Endothelial cell (in vitro differentiated cells): ENCODE data around the gene BRF1. TPM values are rescaled to one million over a fixed set of nuclear protein-coding genes. Genes with fewer than 3 reads are reported as not detected.
A peak's percentile ranks its signal among the peaks of the same experiment; 100 is the strongest.

ENCODE experiments used
- DNase-seq: peaks from one replicate; pipeline ENCODE4 v3.0.0; 2021; ENCODE audit warnings: low spot score
- H3K27ac Mint-ChIP-seq: one replicate; pipeline ENCODE4 v1.8.0; 2021; ENCODE audit warnings: mixed read lengths, inconsistent platforms; ENCODE audit not compliant: unreplicated experiment
- H3K27me3 Mint-ChIP-seq: one replicate; pipeline ENCODE4 v1.8.0; 2021; ENCODE audit warnings: mild to moderate bottlenecking, moderate library complexity, mixed read lengths, inconsistent platforms; ENCODE audit not compliant: unreplicated experiment
- H3K36me3 Mint-ChIP-seq: one replicate; pipeline ENCODE4 v1.8.0; 2021; ENCODE audit warnings: mild to moderate bottlenecking, low read depth, mixed read lengths, inconsistent platforms; ENCODE audit not compliant: unreplicated experiment
- H3K4me1 Mint-ChIP-seq: one replicate; pipeline ENCODE4 v1.8.0; 2021; ENCODE audit warnings: mild to moderate bottlenecking, mixed read lengths, inconsistent platforms; ENCODE audit not compliant: unreplicated experiment
- H3K4me3 Mint-ChIP-seq: one replicate; pipeline ENCODE4 v1.8.0; 2021; ENCODE audit warnings: mild to moderate bottlenecking, mixed read lengths, inconsistent platforms; ENCODE audit not compliant: unreplicated experiment
- H3K9me3 Mint-ChIP-seq: one replicate; pipeline ENCODE4 v1.8.0; 2021; ENCODE audit warnings: mixed read lengths, inconsistent platforms; ENCODE audit not compliant: unreplicated experiment
- CTCF ChIP-seq: fragments of 200-600 bp; sonication (generic); IDR thresholded peaks from one replicate; pipeline ENCODE4 v1.5.0; 2021; ENCODE audit warnings: antibody characterized with exemption; ENCODE audit not compliant: unreplicated experiment
- total RNA-seq: library from RNA; stranded (reverse); fragmentation: NEBNext Ultra II Directional; extraction: Animal tissue kit (Norgen Biotek cat#: 25700); gene quantifications from one replicate; pipeline ENCODE4 v1.2.1, GENCODE V29; 2021; ENCODE audit not compliant: unreplicated experiment

The BRF1 gene
- total RNA-seq, 1 donor from 2014 or later = 40.9 TPM

- Mint-ChIP-seq H3K4me3 (peak overlapping the region; percentile 47), H3K9me3 (no peaks in the 10 kb centered on the region), H3K4me1 (peaks cover 22% of the 10 kb centered on the region), H3K36me3 (peaks cover 4% of the 10 kb centered on the region), H3K27ac (no peak overlapping the region), H3K27me3 (peaks cover 19% of the 10 kb centered on the region)
- no peak for DNase-seq
- TF ChIP-seq CTCF = no peak
These were observed 16.7 kb upstream of the BRF1 start for GRCh38 chr14:105317546-105317945.

- TF ChIP-seq CTCF = no peak
- Mint-ChIP-seq H3K27ac (no peak overlapping the region), H3K9me3 (no peaks in the 10 kb centered on the region), H3K4me3 (peak overlapping the region; percentile 47), H3K4me1 (peaks cover 21% of the 10 kb centered on the region), H3K36me3 (peaks cover 2% of the 10 kb centered on the region), H3K27me3 (peaks cover 19% of the 10 kb centered on the region)
- DNase-seq = no peak
These were observed 16.2 kb upstream of the BRF1 start for GRCh38 chr14:105316968-105317510.

GRCh38 chr14:105316577-105316941, 15.8 kb upstream of the BRF1 start:
- DNase-seq = no peak
- H3K27ac Mint-ChIP-seq = no peak overlapping the region
- H3K9me3 Mint-ChIP-seq = no peaks in the 10 kb centered on the region
- no peak for TF ChIP-seq CTCF
- peaks cover 21% of the 10 kb centered on the region for H3K4me1 Mint-ChIP-seq
- peaks cover 2% of the 10 kb centered on the region for H3K36me3 Mint-ChIP-seq
- H3K27me3 Mint-ChIP-seq = peaks cover 19% of the 10 kb centered on the region
- H3K4me3 Mint-ChIP-seq = peak overlapping the region; percentile 92

- H3K4me3 Mint-ChIP-seq = peak overlapping the region; percentile 92
- TF ChIP-seq CTCF = no peak
- no peaks in the 10 kb centered on the region for H3K9me3 Mint-ChIP-seq
- H3K36me3 Mint-ChIP-seq = peaks cover 2% of the 10 kb centered on the region
- peaks cover 19% of the 10 kb centered on the region for H3K27me3 Mint-ChIP-seq
- peaks cover 21% of the 10 kb centered on the region for H3K4me1 Mint-ChIP-seq
- no peak for DNase-seq
- H3K27ac Mint-ChIP-seq = no peak overlapping the region
These were observed 15.3 kb upstream of the BRF1 start for GRCh38 chr14:105315941-105316576.

- peak; percentile 40 for DNase-seq
- Mint-ChIP-seq H3K9me3 (no peaks in the 10 kb centered on the region), H3K27ac (peak overlapping the region; percentile 42), H3K4me3 (peak overlapping the region; percentile 92), H3K36me3 (peaks cover 2% of the 10 kb centered on the region), H3K27me3 (peaks cover 21% of the 10 kb centered on the region), H3K4me1 (peaks cover 21% of the 10 kb centered on the region)
- no peak for TF ChIP-seq CTCF
These were observed 14.5 kb upstream of the BRF1 start for GRCh38 chr14:105315211-105315721.
